Measurements from ENCODE around the gene CALML4.
"Not testable (repeated sequence)": the region's sequence is repeated elsewhere in the genome, so short reads cannot be mapped to it uniquely, and the experiment has no call there.

Gene CALML4

GRCh38 chr15:68204776-68205557, at the start of gene CALML4:
Gene CALML4 (minus strand): TSS chr15:68205332. CDS start chr15:68205247, 85 bp downstream.
- Histone ChIP-seq H3K27me3 (ENCODE audit: insufficient read depth, low read length) (no peaks in the 10 kb centered on the region), H3K36me3 (ENCODE audit: insufficient read depth, low read length) (peaks cover 6% of the 10 kb centered on the region), H3K9me3 (ENCODE audit: low read length) (no peaks in the 10 kb centered on the region), H3K4me1 (ENCODE audit: insufficient read depth, low read length) (no peaks in the 10 kb centered on the region), H3K4me3 (ENCODE audit: low read length) (no peak within 1 kb of the TSS), H2AFZ (ENCODE audit: low read depth, low read length) (no peak within 1 kb of the TSS)

- Histone ChIP-seq H3K27me3 (ENCODE audit: insufficient read depth, low read length) (no peaks in the 10 kb centered on the region), H3K4me3 (ENCODE audit: low read length) (no peak overlapping the region), H3K4me1 (ENCODE audit: insufficient read depth, low read length) (peaks cover 6% of the 10 kb centered on the region), H2AFZ (ENCODE audit: low read depth, low read length) (no peak overlapping the region), H3K9me3 (ENCODE audit: low read length) (no peaks in the 10 kb centered on the region), H3K36me3 (ENCODE audit: insufficient read depth, low read length) (no peaks in the 10 kb centered on the region)
Observed at GRCh38 chr15:68252925-68253534, 47.9 kb upstream of the CALML4 start.

GRCh38 chr15:68249058-68249713, 44.1 kb upstream of the CALML4 start:
- Histone ChIP-seq H2AFZ (ENCODE audit: low read depth, low read length) (no peak overlapping the region), H3K9me3 (ENCODE audit: low read length) (no peaks in the 10 kb centered on the region), H3K27me3 (ENCODE audit: insufficient read depth, low read length) (no peaks in the 10 kb centered on the region), H3K36me3 (ENCODE audit: insufficient read depth, low read length) (no peaks in the 10 kb centered on the region), H3K4me3 (ENCODE audit: low read length) (no peak overlapping the region), H3K4me1 (ENCODE audit: insufficient read depth, low read length) (no peaks in the 10 kb centered on the region)

- no peaks in the 10 kb centered on the region for H3K36me3 ChIP-seq (ENCODE audit: insufficient read depth, low read length)
- no peak overlapping the region for H2AFZ ChIP-seq (ENCODE audit: low read depth, low read length)
- H3K4me3 ChIP-seq (ENCODE audit: low read length), result no peak overlapping the region
- no peaks in the 10 kb centered on the region for H3K9me3 ChIP-seq (ENCODE audit: low read length)
- H3K4me1 ChIP-seq (ENCODE audit: insufficient read depth, low read length), result no peaks in the 10 kb centered on the region
- no peaks in the 10 kb centered on the region for H3K27me3 ChIP-seq (ENCODE audit: insufficient read depth, low read length)
Observed at GRCh38 chr15:68244235-68244634, 39.1 kb upstream of the CALML4 start.

- no peaks in the 10 kb centered on the region for H3K9me3 ChIP-seq (ENCODE audit: low read length)
- H3K4me1 ChIP-seq (ENCODE audit: insufficient read depth, low read length), result no peaks in the 10 kb centered on the region
- no peaks in the 10 kb centered on the region for H3K27me3 ChIP-seq (ENCODE audit: insufficient read depth, low read length)
- no peaks in the 10 kb centered on the region for H3K36me3 ChIP-seq (ENCODE audit: insufficient read depth, low read length)
- no peak overlapping the region for H3K4me3 ChIP-seq (ENCODE audit: low read length)
- H2AFZ ChIP-seq (ENCODE audit: low read depth, low read length), result no peak overlapping the region
Observed at GRCh38 chr15:68241088-68241935, 36.2 kb upstream of the CALML4 start.

GRCh38 chr15:68239025-68239424, 33.9 kb upstream of the CALML4 start:
- Histone ChIP-seq H3K4me1 (ENCODE audit: insufficient read depth, low read length) (no peaks in the 10 kb centered on the region), H3K9me3 (ENCODE audit: low read length) (no peaks in the 10 kb centered on the region), H2AFZ (ENCODE audit: low read depth, low read length) (no peak overlapping the region), H3K4me3 (ENCODE audit: low read length) (no peak overlapping the region), H3K36me3 (ENCODE audit: insufficient read depth, low read length) (no peaks in the 10 kb centered on the region), H3K27me3 (ENCODE audit: insufficient read depth, low read length) (no peaks in the 10 kb centered on the region)

- H3K4me1 ChIP-seq (ENCODE audit: insufficient read depth, low read length), result peaks cover 3% of the 10 kb centered on the region
- no peaks in the 10 kb centered on the region for H3K9me3 ChIP-seq (ENCODE audit: low read length)
- H3K27me3 ChIP-seq (ENCODE audit: insufficient read depth, low read length), result no peaks in the 10 kb centered on the region
- H3K36me3 ChIP-seq (ENCODE audit: insufficient read depth, low read length), result no peaks in the 10 kb centered on the region
- H3K4me3 ChIP-seq (ENCODE audit: low read length), result no peak overlapping the region
- no peak overlapping the region for H2AFZ ChIP-seq (ENCODE audit: low read depth, low read length)
Observed at GRCh38 chr15:68235022-68235421, 29.9 kb upstream of the CALML4 start.

- not testable (repeated sequence) for H3K9me3 ChIP-seq (ENCODE audit: low read length)
Observed at GRCh38 chr15:68234520-68234919, 29.4 kb upstream of the CALML4 start.

GRCh38 chr15:68234060-68234459, 28.9 kb upstream of the CALML4 start:
- H3K4me3 ChIP-seq (ENCODE audit: low read length), result no peak overlapping the region
- H3K9me3 ChIP-seq (ENCODE audit: low read length), result no peaks in the 10 kb centered on the region
- no peaks in the 10 kb centered on the region for H3K36me3 ChIP-seq (ENCODE audit: insufficient read depth, low read length)
- H3K27me3 ChIP-seq (ENCODE audit: insufficient read depth, low read length), result no peaks in the 10 kb centered on the region
- peaks cover 3% of the 10 kb centered on the region for H3K4me1 ChIP-seq (ENCODE audit: insufficient read depth, low read length)
- no peak overlapping the region for H2AFZ ChIP-seq (ENCODE audit: low read depth, low read length)

More at GRCh38 chr15:68234520-68234919, 29.4 kb upstream of the CALML4 start:
- not testable (repeated sequence) for H3K36me3 ChIP-seq (ENCODE audit: insufficient read depth, low read length); H3K27me3 ChIP-seq (ENCODE audit: insufficient read depth, low read length); H3K4me1 ChIP-seq (ENCODE audit: insufficient read depth, low read length); H2AFZ ChIP-seq (ENCODE audit: low read depth, low read length); H3K4me3 ChIP-seq (ENCODE audit: low read length)

GRCh38 chr15:68232937-68233336, 27.8 kb upstream of the CALML4 start:
- Histone ChIP-seq H3K27me3 (ENCODE audit: insufficient read depth, low read length) (no peaks in the 10 kb centered on the region), H3K4me3 (ENCODE audit: low read length) (no peak overlapping the region)

GRCh38 chr15:68232449-68232848, 27.3 kb upstream of the CALML4 start:
- Histone ChIP-seq H3K4me3 (ENCODE audit: low read length) (no peak overlapping the region), H3K9me3 (ENCODE audit: low read length) (no peaks in the 10 kb centered on the region), H3K27me3 (ENCODE audit: insufficient read depth, low read length) (no peaks in the 10 kb centered on the region), H3K36me3 (ENCODE audit: insufficient read depth, low read length) (no peaks in the 10 kb centered on the region), H2AFZ (ENCODE audit: low read depth, low read length) (no peak overlapping the region), H3K4me1 (ENCODE audit: insufficient read depth, low read length) (peaks cover 16% of the 10 kb centered on the region)

More at GRCh38 chr15:68232937-68233336, 27.8 kb upstream of the CALML4 start:
- H3K4me1 ChIP-seq (ENCODE audit: insufficient read depth, low read length), result peaks cover 13% of the 10 kb centered on the region
- no peaks in the 10 kb centered on the region for H3K36me3 ChIP-seq (ENCODE audit: insufficient read depth, low read length)
- H3K9me3 ChIP-seq (ENCODE audit: low read length), result no peaks in the 10 kb centered on the region
- H2AFZ ChIP-seq (ENCODE audit: low read depth, low read length), result no peak overlapping the region

GRCh38 chr15:68231102-68231818, 26.1 kb upstream of the CALML4 start:
- no peak overlapping the region for H2AFZ ChIP-seq (ENCODE audit: low read depth, low read length)

More at GRCh38 chr15:68231102-68231818, 26.1 kb upstream of the CALML4 start:
- H3K4me1 ChIP-seq (ENCODE audit: insufficient read depth, low read length), result peaks cover 16% of the 10 kb centered on the region
- no peaks in the 10 kb centered on the region for H3K36me3 ChIP-seq (ENCODE audit: insufficient read depth, low read length)
- no peaks in the 10 kb centered on the region for H3K9me3 ChIP-seq (ENCODE audit: low read length)
- no peak overlapping the region for H3K4me3 ChIP-seq (ENCODE audit: low read length)
- no peaks in the 10 kb centered on the region for H3K27me3 ChIP-seq (ENCODE audit: insufficient read depth, low read length)
